ENCODE data around the gene EMP1.

The EMP1 gene

GRCh38 chr12:13248964-13249363 is 52.4 kb downstream of the EMP1 start:
- no peak for DNase-seq (ENCODE audit: extremely low read depth, low read depth)
- TF ChIP-seq, protein P1, sequence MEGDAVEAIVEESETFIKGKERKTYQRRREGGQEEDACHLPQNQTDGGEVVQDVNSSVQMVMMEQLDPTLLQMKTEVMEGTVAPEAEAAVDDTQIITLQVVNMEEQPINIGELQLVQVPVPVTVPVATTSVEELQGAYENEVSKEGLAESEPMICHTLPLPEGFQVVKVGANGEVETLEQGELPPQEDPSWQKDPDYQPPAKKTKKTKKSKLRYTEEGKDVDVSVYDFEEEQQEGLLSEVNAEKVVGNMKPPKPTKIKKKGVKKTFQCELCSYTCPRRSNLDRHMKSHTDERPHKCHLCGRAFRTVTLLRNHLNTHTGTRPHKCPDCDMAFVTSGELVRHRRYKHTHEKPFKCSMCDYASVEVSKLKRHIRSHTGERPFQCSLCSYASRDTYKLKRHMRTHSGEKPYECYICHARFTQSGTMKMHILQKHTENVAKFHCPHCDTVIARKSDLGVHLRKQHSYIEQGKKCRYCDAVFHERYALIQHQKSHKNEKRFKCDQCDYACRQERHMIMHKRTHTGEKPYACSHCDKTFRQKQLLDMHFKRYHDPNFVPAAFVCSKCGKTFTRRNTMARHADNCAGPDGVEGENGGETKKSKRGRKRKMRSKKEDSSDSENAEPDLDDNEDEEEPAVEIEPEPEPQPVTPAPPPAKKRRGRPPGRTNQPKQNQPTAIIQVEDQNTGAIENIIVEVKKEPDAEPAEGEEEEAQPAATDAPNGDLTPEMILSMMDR (IDR thresholded peaks at IDR 0.05; ENCODE audit: low read depth, low read length, missing control alignments): no peak
- no peak overlapping the region for H3K4me3 ChIP-seq (replicated peaks; ENCODE audit: low read depth, low read length)

GRCh38 chr12:13250416-13250815 is 53.9 kb downstream of the EMP1 start:
- DNase-seq (ENCODE audit: extremely low read depth, low read depth): no peak
- H3K4me3 ChIP-seq (replicated peaks; ENCODE audit: low read depth, low read length): no peak overlapping the region
- TF ChIP-seq, protein P1 (IDR thresholded peaks at IDR 0.05; ENCODE audit: low read depth, low read length, missing control alignments): no peak

DNA sequence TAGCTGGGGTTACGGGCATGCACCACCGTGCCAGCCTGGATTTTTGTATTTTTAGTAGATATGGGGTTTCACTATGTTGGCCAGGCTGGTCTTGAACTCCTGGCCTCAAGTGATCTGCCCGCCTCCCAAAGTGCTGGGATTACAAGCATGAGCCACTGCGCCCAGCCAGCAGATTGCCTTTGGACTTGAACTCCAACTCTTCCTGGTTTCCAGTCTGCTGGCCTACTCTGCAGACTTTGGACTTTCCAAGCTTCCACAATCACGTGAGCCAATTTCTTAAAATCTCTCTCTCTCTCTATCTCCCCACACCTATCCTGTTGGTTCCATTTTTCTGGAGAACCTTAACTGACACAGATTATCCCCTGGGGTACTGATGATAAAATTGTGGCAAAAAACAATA is 55.0 kb downstream of the EMP1 start:
- TF ChIP-seq, protein P1 (IDR thresholded peaks at IDR 0.05; ENCODE audit: low read depth, low read length, missing control alignments): no peak
- DNase-seq (ENCODE audit: extremely low read depth, low read depth): no peak
- H3K4me3 ChIP-seq (replicated peaks; ENCODE audit: low read depth, low read length): no peak overlapping the region

DNA sequence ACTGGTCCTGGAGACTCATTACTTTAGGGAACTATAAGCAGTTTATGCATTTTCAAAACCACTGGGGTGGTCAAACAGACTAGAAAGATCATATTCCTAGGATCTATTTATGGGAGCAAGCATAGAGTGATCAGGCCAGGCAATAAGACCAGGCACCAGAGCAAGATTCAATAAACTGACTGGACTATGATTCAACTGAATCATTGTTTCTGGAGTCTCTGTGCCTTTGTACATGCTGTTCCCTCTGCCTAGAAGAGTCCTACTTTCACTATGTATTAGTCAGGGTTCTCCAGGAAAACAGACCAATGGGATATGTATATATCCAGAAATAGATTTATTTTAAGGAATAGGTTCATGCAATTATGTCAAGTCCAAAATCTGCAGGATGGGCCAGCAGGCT is 55.5 kb downstream of the EMP1 start:
- TF ChIP-seq, protein P1 (IDR thresholded peaks at IDR 0.05; ENCODE audit: low read depth, low read length, missing control alignments): no peak
- no peak for DNase-seq (ENCODE audit: extremely low read depth, low read depth)
- no peak overlapping the region for H3K4me3 ChIP-seq (replicated peaks; ENCODE audit: low read depth, low read length)

DNA sequence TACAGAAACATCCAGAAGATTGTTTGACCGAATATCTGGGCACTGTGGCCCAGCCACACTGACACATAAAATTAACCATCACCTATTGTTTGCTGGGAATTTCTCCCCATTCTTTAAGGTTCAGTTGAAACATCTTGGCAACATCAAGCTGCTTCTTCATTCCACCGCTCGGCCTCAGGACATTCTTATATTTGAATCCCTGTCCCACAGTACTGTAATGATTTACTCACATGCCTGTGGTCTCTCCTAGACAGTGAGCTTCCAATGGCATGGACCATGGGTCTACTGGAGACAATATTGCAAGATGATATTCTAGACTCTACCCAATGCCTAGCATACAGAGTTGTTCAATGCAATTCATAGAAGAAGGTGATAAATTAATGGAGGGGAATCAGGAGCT is 56.1 kb downstream of the EMP1 start:
- TF ChIP-seq, protein P1 (IDR thresholded peaks at IDR 0.05; ENCODE audit: low read depth, low read length, missing control alignments): no peak
- H3K4me3 ChIP-seq (replicated peaks; ENCODE audit: low read depth, low read length): no peak overlapping the region
- DNase-seq (ENCODE audit: extremely low read depth, low read depth): no peak

DNA sequence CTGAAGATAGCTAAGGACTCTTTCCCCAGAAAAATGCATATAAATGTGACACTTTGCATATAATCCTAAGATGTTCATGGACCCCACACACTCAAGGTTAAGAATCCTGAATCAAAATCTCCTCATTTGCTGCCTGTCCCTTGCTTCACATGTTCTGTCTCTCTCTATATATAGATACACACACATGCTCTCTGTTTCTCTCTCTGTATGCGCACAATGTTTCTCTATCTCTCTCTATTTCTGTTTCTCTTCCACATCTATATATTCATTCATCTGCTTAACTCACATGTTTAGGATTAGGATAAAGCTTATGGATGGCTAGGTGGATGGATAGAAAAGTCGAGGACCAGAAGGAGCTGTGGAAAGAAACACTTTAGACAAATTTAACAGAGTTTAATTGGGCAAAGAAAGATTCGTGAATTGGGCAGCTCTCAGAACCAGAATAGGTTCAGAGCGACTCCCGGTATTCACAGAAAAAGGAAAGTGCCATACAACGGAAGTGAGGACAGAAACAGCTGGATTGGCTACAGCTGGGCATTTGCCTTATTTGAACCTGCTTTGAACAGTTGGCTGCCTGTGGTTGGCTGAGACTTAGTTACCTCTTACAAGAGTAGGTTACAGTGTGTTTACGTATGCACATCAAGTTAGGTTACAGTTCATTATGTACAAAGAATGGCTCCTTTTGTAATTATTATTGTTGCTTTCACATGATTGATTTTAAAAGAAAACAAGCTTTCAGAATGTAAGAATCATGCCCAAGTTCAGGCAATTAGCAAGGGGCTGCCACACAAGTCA is 57.6 kb downstream of the EMP1 start:
- DNase-seq (ENCODE audit: extremely low read depth, low read depth): no peak
- no peak overlapping the region for H3K4me3 ChIP-seq (replicated peaks; ENCODE audit: low read depth, low read length)
- TF ChIP-seq, protein P1 (IDR thresholded peaks at IDR 0.05; ENCODE audit: low read depth, low read length, missing control alignments): no peak
